K562 (cell line): Measurements from ENCODE around the gene HPDL. TPM values are rescaled to one million over a fixed set of nuclear protein-coding genes. Genes with fewer than 3 reads are reported as not detected.

ENCODE experiments used
- DLX4 ChIP-seq: fragments of 250-450 bp; sonication (Bioruptor Pico); IDR thresholded peaks from 2 replicates; pipeline ENCODE4 v1.6.1; 2021; ENCODE audit warnings: mild to moderate bottlenecking
- GABPB2 ChIP-seq: fragments of 250-450 bp; sonication (Bioruptor Pico); conservative IDR thresholded peaks from 2 replicates; pipeline ENCODE4 v1.5.1; 2021; ENCODE audit warnings: mild to moderate bottlenecking
- HNRNPH1 ChIP-seq: fragments of 200-400 bp; formaldehyde crosslinking; optimal IDR thresholded peaks from 2 replicates; pipeline ENCODE3; 2017; ENCODE audit warnings: low read depth, mild to moderate bottlenecking, low read length, moderate library complexity
- HNRNPL ChIP-seq: fragments of 200-400 bp; formaldehyde crosslinking; IDR thresholded peaks from 2 replicates; pipeline ENCODE4 v1.6.1; 2017; ENCODE audit warnings: low read depth, mild to moderate bottlenecking, low read length
- MCM3 ChIP-seq: fragments of 450-650 bp; IDR thresholded peaks from 2 replicates; pipeline ENCODE4 v1.6.1; 2016
- MECOM ChIP-seq: fragments of 250-450 bp; sonication (Bioruptor Pico); IDR thresholded peaks from 2 replicates; pipeline ENCODE4 v1.8.0; 2022; ENCODE audit warnings: inconsistent platforms
- MYC ChIP-seq, 2 experiments: fragments of 250-450 bp in 1 of 2; sonication (Bioruptor Pico) in 1 of 2; IDR thresholded peaks; 2 replicates each; pipeline versions ENCODE4 v1.5.1 to v1.6.1; 2012 to 2021; ENCODE audit warnings: low read depth in 2 of 2, borderline replicate concordance in 1 of 2, improper control_type of control experiment in 1 of 2, low read length in 1 of 2, mild to moderate bottlenecking in 1 of 2, moderate library complexity in 1 of 2
- POLR2A ChIP-seq: fragments of 450-650 bp; conservative IDR thresholded peaks from 2 replicates; pipeline ENCODE4 v1.6.1; 2016
- RBM34 ChIP-seq: fragments of 200-400 bp; formaldehyde crosslinking; IDR thresholded peaks from 2 replicates; pipeline ENCODE4 v1.6.1; 2018; ENCODE audit warnings: low read length, borderline replicate concordance; ENCODE audit not compliant: insufficient read depth
- REST ChIP-seq, 2 experiments: fragments of 450-650 bp; formaldehyde crosslinking in 1 of 2; IDR thresholded peaks; 2 replicates each; pipeline versions ENCODE4 v1.4.0 to v1.6.1; 2014 to 2020; ENCODE audit warnings: mild to moderate bottlenecking in 2 of 2, borderline replicate concordance in 1 of 2, low read depth in 1 of 2
- SETDB1 ChIP-seq: IDR thresholded peaks from one replicate; pipeline ENCODE4 v1.6.1; 2012; ENCODE audit warnings: low read length, control low read depth, inconsistent platforms
- ZNF253 ChIP-seq: fragments of 250-450 bp; sonication (Bioruptor Pico); conservative IDR thresholded peaks from 2 replicates; pipeline ENCODE4 v1.6.1; 2021; ENCODE audit warnings: mild to moderate bottlenecking
- ZNF764 ChIP-seq: fragments of 250-450 bp; sonication (Bioruptor Pico); IDR thresholded peaks from 2 replicates; pipeline ENCODE4 v1.4.0; 2020; ENCODE audit warnings: low read depth, mild to moderate bottlenecking, moderate library complexity
- polyA plus RNA-seq, 8 experiments: library from polyadenylated mRNA; depleted of rRNA in 4 of 8; stranded (reverse) in 5 of 8; unstranded in 3 of 8; fragments of >200 nt; fragmentation: Nextera tagmentation in 2 of 8; fragmentation: Illumina TruSeq in 1 of 8; extraction: Ambion mirVana in 2 of 8; extraction: Trizol in 1 of 8; gene quantifications; 2 replicates each; pipeline versions ENCODE4 v1.2.1 to v1.2.3, GENCODE V29; 2011 to 2014; ENCODE audit warnings: inconsistent platforms in 1 of 8, missing spikeins in 1 of 8
- total RNA-seq, 7 experiments: library from RNA; depleted of rRNA in 6 of 7; stranded (reverse); fragments of >200 nt in 6 of 7; fragmentation: Illumina TruSeq in 2 of 7; extraction: Trizol in 2 of 7; gene quantifications; 2 replicates each; pipeline versions ENCODE4 v1.2.1 to v1.2.3, GENCODE V29; 2011 to 2021; ENCODE audit warnings: low replicate concordance in 1 of 7
- TF ChIP-seq, protein P1 (sequence below): sonication (generic); formaldehyde crosslinking; IDR thresholded peaks from 2 replicates; pipeline ENCODE4 v1.8.1; 2023; ENCODE audit warnings: mild to moderate bottlenecking, missing genetic modification reagents
- TF ChIP-seq, protein P2 (sequence below): fragments of 250-450 bp; sonication (Bioruptor Pico); IDR thresholded peaks from 2 replicates; pipeline ENCODE4 v1.5.0; 2022; ENCODE audit warnings: mild to moderate bottlenecking

HPDL gene
- total and polyA plus RNA-seq, 9 of the 15 experiments (the other 6 are each of a cell fraction or from before 2014, with no cell fraction given): not detected

GRCh38 chr1:45303520-45304310 is 23.0 kb upstream of the HPDL start (continued):
- TF ChIP-seq, protein P1, sequence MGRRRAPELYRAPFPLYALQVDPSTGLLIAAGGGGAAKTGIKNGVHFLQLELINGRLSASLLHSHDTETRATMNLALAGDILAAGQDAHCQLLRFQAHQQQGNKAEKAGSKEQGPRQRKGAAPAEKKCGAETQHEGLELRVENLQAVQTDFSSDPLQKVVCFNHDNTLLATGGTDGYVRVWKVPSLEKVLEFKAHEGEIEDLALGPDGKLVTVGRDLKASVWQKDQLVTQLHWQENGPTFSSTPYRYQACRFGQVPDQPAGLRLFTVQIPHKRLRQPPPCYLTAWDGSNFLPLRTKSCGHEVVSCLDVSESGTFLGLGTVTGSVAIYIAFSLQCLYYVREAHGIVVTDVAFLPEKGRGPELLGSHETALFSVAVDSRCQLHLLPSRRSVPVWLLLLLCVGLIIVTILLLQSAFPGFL (CRISPR knock-in tag): no peak
- no peak for TF ChIP-seq HNRNPH1
- TF ChIP-seq DLX4 (CRISPR knock-in tag): no peak
- peak; percentile 89 for TF ChIP-seq MYC (IDR thresholded peaks at IDR 0.05; ENCODE audit: low read depth, low read length)
- peak; percentile 90; the same call in 1 of the 2 replicates for TF ChIP-seq MYC (CRISPR knock-in tag; IDR thresholded peaks at IDR 0.05; ENCODE audit: borderline replicate concordance, low read depth)
- TF ChIP-seq HNRNPL: peak; percentile 93; the same call in 1 of the 2 replicates
- no peak for TF ChIP-seq ZNF253 (CRISPR knock-in tag)
- TF ChIP-seq, protein P2, sequence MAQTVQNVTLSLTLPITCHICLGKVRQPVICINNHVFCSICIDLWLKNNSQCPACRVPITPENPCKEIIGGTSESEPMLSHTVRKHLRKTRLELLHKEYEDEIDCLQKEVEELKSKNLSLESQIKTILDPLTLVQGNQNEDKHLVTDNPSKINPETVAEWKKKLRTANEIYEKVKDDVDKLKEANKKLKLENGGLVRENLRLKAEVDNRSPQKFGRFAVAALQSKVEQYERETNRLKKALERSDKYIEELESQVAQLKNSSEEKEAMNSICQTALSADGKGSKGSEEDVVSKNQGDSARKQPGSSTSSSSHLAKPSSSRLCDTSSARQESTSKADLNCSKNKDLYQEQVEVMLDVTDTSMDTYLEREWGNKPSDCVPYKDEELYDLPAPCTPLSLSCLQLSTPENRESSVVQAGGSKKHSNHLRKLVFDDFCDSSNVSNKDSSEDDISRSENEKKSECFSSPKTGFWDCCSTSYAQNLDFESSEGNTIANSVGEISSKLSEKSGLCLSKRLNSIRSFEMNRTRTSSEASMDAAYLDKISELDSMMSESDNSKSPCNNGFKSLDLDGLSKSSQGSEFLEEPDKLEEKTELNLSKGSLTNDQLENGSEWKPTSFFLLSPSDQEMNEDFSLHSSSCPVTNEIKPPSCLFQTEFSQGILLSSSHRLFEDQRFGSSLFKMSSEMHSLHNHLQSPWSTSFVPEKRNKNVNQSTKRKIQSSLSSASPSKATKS: no peak
- TF ChIP-seq MECOM (CRISPR knock-in tag): no peak
- TF ChIP-seq POLR2A: peak; percentile 97
- TF ChIP-seq SETDB1: peak; percentile 63
- no peak for TF ChIP-seq ZNF764 (CRISPR knock-in tag)
- TF ChIP-seq GABPB2 (CRISPR knock-in tag): no peak
- TF ChIP-seq RBM34: no peak
- TF ChIP-seq MCM3: no peak
- peak; percentile 89 for TF ChIP-seq REST (IDR thresholded peaks at IDR 0.05; ENCODE audit: borderline replicate concordance)
- peak; percentile 86; the same call in 1 of the 2 replicates for TF ChIP-seq REST (CRISPR knock-in tag; IDR thresholded peaks at IDR 0.05; ENCODE audit: low read depth)
